Brain microvascular endothelial cell (primary cell): Measurements from ENCODE around the gene VWF.

Source experiments
- DNase-seq: peaks from one replicate; pipeline ENCODE4 v3.0.0-alpha.2; 2020
- H3K27ac ChIP-seq: fragments of 250-450 bp; sonication (Bioruptor Pico); 2 replicates; pipeline ENCODE4 v1.5.1; 2020; ENCODE audit warnings: mild to moderate bottlenecking, moderate library complexity
- H3K27me3 ChIP-seq: fragments of 250-450 bp; sonication (Bioruptor Pico); replicated peaks from 2 replicates; pipeline ENCODE4 v1.5.1; 2020; ENCODE audit warnings: mild to moderate bottlenecking
- H3K36me3 ChIP-seq: fragments of 250-450 bp; sonication (Bioruptor Pico); replicated peaks from 2 replicates; pipeline ENCODE4 v1.5.1; 2020; ENCODE audit warnings: mild to moderate bottlenecking
- H3K4me3 ChIP-seq: 2 replicates; pipeline ENCODE4 v1.5.1; 2011; ENCODE audit warnings: low read depth, mild to moderate bottlenecking, control low read depth, low read length, moderate library complexity
- CTCF ChIP-seq: IDR thresholded peaks from 2 replicates; pipeline ENCODE4 v1.5.1; 2011; ENCODE audit warnings: low read depth, mild to moderate bottlenecking, moderate library complexity, low read length, control low read depth, inconsistent platforms; ENCODE audit errors: missing control alignments
- in situ Hi-C: cut with HindIII; loops from 2 replicates; pipeline ENCODE4 v1.10.0; 2017; ENCODE audit warnings: low sequenced_read_pairs, low pct_ligation_motif_present

VWF gene

GRCh38 chr12:5997260-5997659, 127.2 kb downstream of the VWF start:
- no peak overlapping the region for H3K27ac ChIP-seq
- H3K27me3 ChIP-seq: no peaks in the 10 kb centered on the region
- no peak for DNase-seq
- in situ Hi-C loops: no loop called here
- no peak overlapping the region for H3K4me3 ChIP-seq
- no peak for TF ChIP-seq CTCF
- no peaks in the 10 kb centered on the region for H3K36me3 ChIP-seq

GRCh38 chr12:5996459-5996858, 128.0 kb downstream of the VWF start:
- H3K36me3 ChIP-seq: no peaks in the 10 kb centered on the region
- in situ Hi-C loops: no loop called here
- no peak for DNase-seq

GRCh38 chr12:5989621-5990020, 134.8 kb downstream of the VWF start:
- H3K4me3 ChIP-seq: no peak overlapping the region
- no peaks in the 10 kb centered on the region for H3K36me3 ChIP-seq
- H3K27ac ChIP-seq: no peak overlapping the region
- DNase-seq: no peak
- in situ Hi-C loops: no loop called here
- no peak for TF ChIP-seq CTCF
- H3K27me3 ChIP-seq: no peaks in the 10 kb centered on the region

More at GRCh38 chr12:5996459-5996858, 128.0 kb downstream of the VWF start:
- no peak for TF ChIP-seq CTCF
- no peak overlapping the region for H3K4me3 ChIP-seq
- no peak overlapping the region for H3K27ac ChIP-seq
- H3K27me3 ChIP-seq: no peaks in the 10 kb centered on the region

GRCh38 chr12:5988659-5989116, 135.8 kb downstream of the VWF start:
- Histone ChIP-seq H3K27ac (no peak overlapping the region), H3K27me3 (no peaks in the 10 kb centered on the region), H3K4me3 (no peak overlapping the region), H3K36me3 (no peaks in the 10 kb centered on the region)
- in situ Hi-C loops: no loop called here
- DNase-seq: peak; percentile 71
- peak; percentile 100 for TF ChIP-seq CTCF

GRCh38 chr12:5988088-5988487, 136.4 kb downstream of the VWF start:
- DNase-seq: no peak
- in situ Hi-C loops: no loop called here
- Histone ChIP-seq H3K4me3 (no peak overlapping the region), H3K27ac (no peak overlapping the region), H3K36me3 (no peaks in the 10 kb centered on the region), H3K27me3 (no peaks in the 10 kb centered on the region)
- no peak for TF ChIP-seq CTCF

GRCh38 chr12:5987573-5987972, 136.9 kb downstream of the VWF start:
- H3K27me3 ChIP-seq: no peaks in the 10 kb centered on the region
- H3K4me3 ChIP-seq: no peak overlapping the region
- no peak overlapping the region for H3K27ac ChIP-seq
- DNase-seq: no peak
- in situ Hi-C loops: no loop called here
- H3K36me3 ChIP-seq: no peaks in the 10 kb centered on the region
- no peak for TF ChIP-seq CTCF
